AG04450 (cell line): ENCODE data around the gene SNPH. TPM values are rescaled to one million over a fixed set of nuclear protein-coding genes. Genes with fewer than 3 reads are reported as not detected.

Experiments
- CTCF ChIA-PET: fragments of 300-600, 350-600 bp; formaldehyde crosslinking; extraction: SDS; loops from one replicate; lab custom pipeline; 2022; ENCODE audit warnings: antibody characterized with exemption, inconsistent platforms; lab: Charles Lee
- POLR2A ChIA-PET: fragments of 350-600 bp; formaldehyde crosslinking; extraction: SDS; loops from one replicate; lab custom pipeline; 2021; ENCODE audit warnings: antibody characterized with exemption, inconsistent platforms; lab: Yijun Ruan, JAX
- DNase-seq: peaks from one replicate; pipeline ENCODE4 v3.0.0-alpha.2; 2011; ENCODE audit warnings: low read depth, low spot score
- H3K27ac ChIP-seq: one replicate; pipeline ENCODE4 v1.5.1; 2012; ENCODE audit warnings: low read depth, low read length, control low read depth
- H3K27me3 ChIP-seq: one replicate; pipeline ENCODE4 v1.6.0; 2012; ENCODE audit warnings: low read length; ENCODE audit not compliant: control insufficient read depth, insufficient read depth
- H3K4me3 ChIP-seq: 2 replicates; pipeline ENCODE4 v1.5.1; 2011; ENCODE audit warnings: mild to moderate bottlenecking, low read depth, low read length, control low read depth
- H3K9me3 ChIP-seq: 2 replicates; pipeline ENCODE4 v1.5.1; 2012; ENCODE audit warnings: low read length; ENCODE audit not compliant: control insufficient read depth, insufficient read depth
- CTCF ChIP-seq: IDR thresholded peaks from 2 replicates; pipeline ENCODE4 v1.5.1; 2011; ENCODE audit warnings: low read depth, low read length, control low read depth, inconsistent platforms
- polyA plus RNA-seq: library from polyadenylated mRNA; depleted of rRNA; stranded (reverse); fragments of >200 nt; gene quantifications from 2 replicates; pipeline ENCODE4 v1.2.3, GENCODE V29; 2011

The SNPH gene
- polyA plus RNA-seq, 1 experiment, result 1.5 TPM

- DNase-seq, result no peak
- Histone ChIP-seq H3K27ac (peak overlapping the region; percentile 96), H3K27me3 (no peaks in the 10 kb centered on the region), H3K4me3 (no peak overlapping the region), H3K9me3 (peaks cover 12% of the 10 kb centered on the region)
- POLR2A ChIA-PET, result interaction anchor here (0.6 kb wide), 1 partner anchor 51 kb away, joined by 3 read pairs; no protein-coding TSS in a partner anchor
- TF ChIP-seq CTCF, result no peak
- CTCF ChIA-PET, result interaction anchor here (0.6 to 2.3 kb wide), 3 partner anchors 11 to 74 kb away, joined by 3 to 11 read pairs (median 4); no protein-coding TSS in a partner anchor
Measured at GRCh38 chr20:1323256-1323655, 57.2 kb downstream of the SNPH start.

GRCh38 chr20:1323830-1324597, 57.9 kb downstream of the SNPH start:
- no peaks in the 10 kb centered on the region for H3K27me3 ChIP-seq
- peak overlapping the region; percentile 100 for H3K27ac ChIP-seq
- ChIA-PET POLR2A (no interaction called here), CTCF (interaction anchor here (1.0 kb wide), 1 partner anchor 73 kb away, joined by 3 read pairs; no protein-coding TSS in a partner anchor)
- DNase-seq, result no peak
- TF ChIP-seq CTCF, result no peak
- H3K9me3 ChIP-seq, result peaks cover 12% of the 10 kb centered on the region
- no peak overlapping the region; the same call in 1 of the 2 replicates for H3K4me3 ChIP-seq

- CTCF ChIA-PET, result interaction anchor here (1.1 kb wide), 1 partner anchor 113 kb away, joined by 3 read pairs; no protein-coding TSS in a partner anchor
- TF ChIP-seq CTCF, result no peak
- no peaks in the 10 kb centered on the region for H3K27me3 ChIP-seq
- H3K4me3 ChIP-seq, result peak overlapping the region; percentile 95
- H3K27ac ChIP-seq, result peak overlapping the region; percentile 100
- H3K9me3 ChIP-seq, result peaks cover 12% of the 10 kb centered on the region
- POLR2A ChIA-PET, result interaction anchor here (0.6 to 1.7 kb wide), 2 partner anchors 39 to 67 kb away, joined by 3 to 9 read pairs; no protein-coding TSS in a partner anchor
- peak; percentile 61 for DNase-seq
Measured at GRCh38 chr20:1324598-1325172, 58.6 kb downstream of the SNPH start.

- Histone ChIP-seq H3K4me3 (peak overlapping the region; percentile 95), H3K9me3 (peaks cover 11% of the 10 kb centered on the region), H3K27me3 (no peaks in the 10 kb centered on the region), H3K27ac (peak overlapping the region; percentile 100)
- CTCF ChIA-PET, result interaction anchor here (0.6 to 1.1 kb wide), 3 partner anchors 52 to 112 kb away, joined by 3 read pairs; no protein-coding TSS in a partner anchor
- POLR2A ChIA-PET, result interaction anchor here (0.6 to 1.7 kb wide), 7 partner anchors 9 to 141 kb away, joined by 3 to 9 read pairs (median 3); partner anchors contain the start of gene NSFL1C
- TF ChIP-seq CTCF, result no peak
- peak; percentile 92 for DNase-seq
Measured at GRCh38 chr20:1325173-1326030, 59.3 kb downstream of the SNPH start.
